ENCODE results near the gene ATP2B2. TPM values are rescaled to one million over a fixed set of nuclear protein-coding genes. Genes with fewer than 3 reads are reported as not detected.

Gene ATP2B2
- polyA plus RNA-seq, 3 donors: not detected

DNA sequence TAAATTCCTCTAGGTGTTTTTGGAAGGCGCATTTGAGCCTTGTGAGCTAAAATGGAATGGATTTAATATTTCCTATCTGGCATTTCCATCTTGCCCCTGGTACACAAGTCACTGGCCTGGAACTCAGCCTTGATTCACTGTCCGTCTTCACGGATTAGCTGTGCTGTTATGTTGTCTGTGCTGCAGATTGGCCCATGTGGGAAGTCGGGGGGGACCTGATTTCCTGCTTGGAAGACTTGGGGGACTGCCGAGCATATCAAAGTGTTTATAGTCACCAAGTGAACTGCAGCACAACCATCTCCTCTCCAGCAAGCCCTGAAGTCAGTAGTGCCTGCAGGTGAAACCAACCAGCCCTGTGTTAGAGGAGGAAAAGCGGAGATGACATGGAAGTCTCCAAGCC lies 224.8 kb downstream of the ATP2B2 start:
- Histone ChIP-seq H3K4me2 (replicated peaks; ENCODE audit: extremely low read depth, low read length, poor library complexity, severe bottlenecking) (no peak overlapping the region), H4K20me1 (ENCODE audit: insufficient read depth, low read length) (peaks cover 49% of the 10 kb centered on the region), H3K27ac (ENCODE audit: low read depth in 1 of 2, low read length in 2 of 2) (peak overlapping the region in 1 of 2 donors; percentile 27), H3K9me3 (replicated peaks in 1 of 2; ENCODE audit: control insufficient read depth in 1 of 2, insufficient read depth in 1 of 2, low read length in 2 of 2) (no peaks in the 10 kb centered on the region), H3K4me1 (ENCODE audit: control insufficient read depth in 1 of 2, insufficient read depth in 2 of 2, low read length in 2 of 2) (no peaks in the 10 kb centered on the region), H3K4me3 (replicated peaks in 1 of 3; ENCODE audit: low read depth in 2 of 3, low read length in 3 of 3) (no peak overlapping the region), H3K9ac (ENCODE audit: insufficient read depth, low read length, poor library complexity, severe bottlenecking) (no peak overlapping the region), H2AFZ (ENCODE audit: insufficient read depth, low read depth, low read length, poor library complexity, severe bottlenecking) (no peak overlapping the region), H3K27me3 (ENCODE audit: control insufficient read depth in 2 of 2, insufficient read depth in 2 of 2, low read length in 2 of 2) (no peaks in the 10 kb centered on the region), H3K36me3 (replicated peaks in 1 of 2; ENCODE audit: control insufficient read depth in 1 of 2, insufficient read depth in 2 of 2, low read length in 2 of 2) (peaks cover 64 to 85% of the 10 kb centered on the region in 2 donors), H3K79me2 (ENCODE audit: insufficient read depth, low read length) (peaks cover 25% of the 10 kb centered on the region)
- intact Hi-C loops (cut with micrococcal nuclease): no loop called here
- WGBS (ENCODE audit: insufficient coverage): no CpG with 5 or more reads among the region's 6 CpGs
- no peak for DNase-seq
- peaks cover 3% of the 10 kb centered on the region for H3K4me1 Mint-ChIP-seq
- H3K27ac Mint-ChIP-seq: peak overlapping the region in 2 of 7 donors; percentile 2 to 25
- no peaks in the 10 kb centered on the region for H3K27me3 Mint-ChIP-seq (ENCODE audit: low read depth in 3 of 3)
- no peak overlapping the region for H3K4me3 Mint-ChIP-seq
- TF ChIP-seq, protein P1, sequence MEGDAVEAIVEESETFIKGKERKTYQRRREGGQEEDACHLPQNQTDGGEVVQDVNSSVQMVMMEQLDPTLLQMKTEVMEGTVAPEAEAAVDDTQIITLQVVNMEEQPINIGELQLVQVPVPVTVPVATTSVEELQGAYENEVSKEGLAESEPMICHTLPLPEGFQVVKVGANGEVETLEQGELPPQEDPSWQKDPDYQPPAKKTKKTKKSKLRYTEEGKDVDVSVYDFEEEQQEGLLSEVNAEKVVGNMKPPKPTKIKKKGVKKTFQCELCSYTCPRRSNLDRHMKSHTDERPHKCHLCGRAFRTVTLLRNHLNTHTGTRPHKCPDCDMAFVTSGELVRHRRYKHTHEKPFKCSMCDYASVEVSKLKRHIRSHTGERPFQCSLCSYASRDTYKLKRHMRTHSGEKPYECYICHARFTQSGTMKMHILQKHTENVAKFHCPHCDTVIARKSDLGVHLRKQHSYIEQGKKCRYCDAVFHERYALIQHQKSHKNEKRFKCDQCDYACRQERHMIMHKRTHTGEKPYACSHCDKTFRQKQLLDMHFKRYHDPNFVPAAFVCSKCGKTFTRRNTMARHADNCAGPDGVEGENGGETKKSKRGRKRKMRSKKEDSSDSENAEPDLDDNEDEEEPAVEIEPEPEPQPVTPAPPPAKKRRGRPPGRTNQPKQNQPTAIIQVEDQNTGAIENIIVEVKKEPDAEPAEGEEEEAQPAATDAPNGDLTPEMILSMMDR (IDR thresholded peaks at IDR 0.05): no peak
- no peaks in the 10 kb centered on the region for H3K9me3 Mint-ChIP-seq
- peaks cover 78 to 87% of the 10 kb centered on the region in 2 donors for H3K36me3 Mint-ChIP-seq

DNA sequence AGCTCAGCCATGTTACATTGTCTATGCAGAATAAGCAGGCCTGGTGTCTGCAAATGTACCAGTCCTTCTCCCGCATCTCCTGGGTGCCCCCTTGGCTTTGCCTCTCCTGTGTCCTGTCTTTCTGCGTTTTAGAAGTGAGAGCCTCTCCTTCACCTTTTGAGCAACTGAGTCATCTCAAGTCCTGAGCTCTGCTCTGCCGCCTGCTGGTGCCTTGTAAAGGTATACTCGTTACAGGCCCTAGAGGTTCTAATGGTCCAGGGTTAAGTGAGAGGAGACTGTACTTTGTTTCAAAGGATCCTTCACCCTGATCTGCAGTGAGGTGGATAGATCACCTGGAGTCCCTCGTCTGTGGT lies 225.2 kb downstream of the ATP2B2 start:
- no peak for DNase-seq
- Histone ChIP-seq H3K4me2 (replicated peaks; ENCODE audit: extremely low read depth, low read length, poor library complexity, severe bottlenecking) (no peak overlapping the region), H3K27me3 (ENCODE audit: control insufficient read depth in 2 of 2, insufficient read depth in 2 of 2, low read length in 2 of 2) (no peaks in the 10 kb centered on the region), H4K20me1 (ENCODE audit: insufficient read depth, low read length) (peaks cover 53% of the 10 kb centered on the region), H3K9ac (ENCODE audit: insufficient read depth, low read length, poor library complexity, severe bottlenecking) (no peak overlapping the region), H3K4me1 (ENCODE audit: control insufficient read depth in 1 of 2, insufficient read depth in 2 of 2, low read length in 2 of 2) (no peaks in the 10 kb centered on the region), H3K4me3 (replicated peaks in 1 of 3; ENCODE audit: low read depth in 2 of 3, low read length in 3 of 3) (no peak overlapping the region), H3K27ac (ENCODE audit: low read depth in 1 of 2, low read length in 2 of 2) (peak overlapping the region in 1 of 2 donors; percentile 27), H3K36me3 (replicated peaks in 1 of 2; ENCODE audit: control insufficient read depth in 1 of 2, insufficient read depth in 2 of 2, low read length in 2 of 2) (peaks cover 64 to 89% of the 10 kb centered on the region in 2 donors), H3K9me3 (replicated peaks in 1 of 2; ENCODE audit: control insufficient read depth in 1 of 2, insufficient read depth in 1 of 2, low read length in 2 of 2) (no peaks in the 10 kb centered on the region), H2AFZ (ENCODE audit: insufficient read depth, low read depth, low read length, poor library complexity, severe bottlenecking) (no peak overlapping the region), H3K79me2 (ENCODE audit: insufficient read depth, low read length) (peaks cover 30% of the 10 kb centered on the region)
- peaks cover 3% of the 10 kb centered on the region for H3K4me1 Mint-ChIP-seq
- intact Hi-C loops (cut with micrococcal nuclease): no loop called here
- H3K4me3 Mint-ChIP-seq: no peak overlapping the region
- H3K9me3 Mint-ChIP-seq: no peaks in the 10 kb centered on the region
- H3K27ac Mint-ChIP-seq: peak overlapping the region in 3 of 7 donors; percentile 25 to 31 (median 25)
- peaks cover 79 to 87% of the 10 kb centered on the region in 2 donors for H3K36me3 Mint-ChIP-seq
- 96% methylated on average over 4 of the region's 5 CpGs for WGBS (ENCODE audit: insufficient coverage)
- TF ChIP-seq, protein P1 (IDR thresholded peaks at IDR 0.05): no peak
- H3K27me3 Mint-ChIP-seq (ENCODE audit: low read depth in 3 of 3): no peaks in the 10 kb centered on the region
